Stimulated activated naive CD4-positive, alpha-beta T cell (primary cell): ENCODE data around the gene ALDH1A1.

Experiments
- DNase-seq, 6 experiments: peaks; one replicate each; lab custom pipeline; 2025; lab: John Stamatoyannopoulos, UW

The ALDH1A1 gene

DNA sequence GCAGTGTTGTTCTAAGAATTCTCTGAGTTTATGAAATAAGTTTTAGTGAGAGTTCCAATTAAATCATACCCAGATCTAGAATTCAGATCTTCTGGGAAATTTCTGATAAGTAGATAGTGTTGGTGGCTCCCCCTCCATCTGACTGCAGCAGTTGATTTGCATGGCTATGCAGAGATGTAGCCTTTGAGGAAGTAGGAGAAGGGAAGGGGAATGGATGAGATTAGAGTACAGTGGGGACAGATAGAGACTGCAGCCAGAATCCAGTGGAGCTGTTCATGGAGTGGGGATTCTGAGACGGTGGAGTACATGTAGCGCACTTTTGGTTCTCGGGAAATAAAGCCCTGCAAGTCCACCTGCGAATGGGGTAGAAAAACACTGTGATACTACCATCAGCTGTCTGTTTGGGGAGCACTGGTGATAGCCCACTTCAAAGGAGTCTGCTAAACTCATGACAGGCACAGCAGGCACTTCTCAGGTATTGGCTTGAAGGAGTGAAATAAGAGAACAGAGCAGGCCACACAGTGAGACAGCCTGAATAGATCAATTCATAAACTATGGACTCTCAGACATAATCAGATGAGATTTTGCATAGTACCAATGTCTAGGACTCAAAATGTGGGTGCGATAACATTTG, 96.8 kb downstream of the ALDH1A1 start:
- no peak for DNase-seq

DNA sequence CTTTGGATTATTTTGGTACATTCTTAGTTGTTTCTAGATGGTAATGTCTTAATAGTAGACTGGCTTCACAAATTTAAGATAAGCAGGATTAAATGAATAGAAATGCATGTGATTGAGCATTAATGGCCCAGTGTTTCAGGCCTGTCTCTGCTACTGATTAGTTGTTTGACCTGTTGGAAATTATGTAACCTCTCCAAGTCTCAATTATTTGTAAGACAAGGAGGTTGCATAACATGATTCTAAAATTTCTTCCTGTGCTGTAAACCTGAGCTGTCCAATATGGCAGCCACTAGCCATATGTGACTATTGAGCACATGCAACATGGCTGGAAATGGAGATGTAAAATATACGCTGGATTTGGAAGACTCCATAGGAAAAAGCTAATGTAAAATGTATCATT, 97.5 kb downstream of the ALDH1A1 start:
- no peak for DNase-seq
